A673 (cell line): ENCODE results near the gene RBM45. TPM values are rescaled to one million over a fixed set of nuclear protein-coding genes. Genes with fewer than 3 reads are reported as not detected.
"Not testable (repeated sequence)": the region's sequence is repeated elsewhere in the genome, so short reads cannot be mapped to it uniquely, and the experiment has no call there.

ENCODE experiments used
- BruUV-seq: library from RNA; stranded (reverse); fragments of 400-500 nt; replicated peaks from 2 replicates; lab custom pipeline; 2021; lab: Mats Ljungman, UMichigan
- CTCF ChIA-PET: fragments of 300-600 bp; sonication (Branson Sonifier 250); formaldehyde crosslinking; loops from one replicate; lab custom pipeline; 2022; ENCODE audit warnings: antibody characterized with exemption; lab: Charles Lee
- POLR2A ChIA-PET: fragments of 300-600 bp; sonication (Branson Sonifier 250); formaldehyde crosslinking; loops from one replicate; lab custom pipeline; 2022; ENCODE audit warnings: antibody characterized with exemption; ENCODE audit not compliant: low non-redundant PET; lab: Charles Lee
- DNase-seq: peaks from one replicate; pipeline ENCODE4 v3.0.0-alpha.2; 2015; ENCODE audit warnings: low spot score
- H3K27ac ChIP-seq: fragments of 200-600 bp; sonication (generic); 2 replicates; pipeline ENCODE4 v1.5.1; 2016; ENCODE audit warnings: mixed run types, low read depth, mild to moderate bottlenecking, mixed read lengths, antibody characterized with exemption, low read length; ENCODE audit not compliant: poor library complexity, severe bottlenecking
- H3K27me3 ChIP-seq: fragments of 200-600 bp; sonication (generic); replicated peaks from 2 replicates; pipeline ENCODE4 v1.6.1; 2017; ENCODE audit warnings: mixed run types, low read depth, mild to moderate bottlenecking, mixed read lengths, antibody characterized with exemption, low read length; ENCODE audit not compliant: insufficient read depth, poor library complexity
- H3K36me3 ChIP-seq: fragments of 200-600 bp; sonication (generic); 2 replicates; pipeline ENCODE4 v1.6.1; 2016; ENCODE audit warnings: mixed run types, mild to moderate bottlenecking, mixed read lengths, antibody characterized with exemption, low read length; ENCODE audit not compliant: insufficient read depth, poor library complexity, severe bottlenecking
- H3K4me1 ChIP-seq: fragments of 200-600 bp; sonication (generic); 2 replicates; pipeline ENCODE4 v1.6.1; 2017; ENCODE audit warnings: mixed run types, mild to moderate bottlenecking, mixed read lengths, antibody characterized with exemption, low read length; ENCODE audit not compliant: insufficient read depth, poor library complexity, severe bottlenecking
- H3K4me3 ChIP-seq: fragments of 200-600 bp; sonication (generic); 2 replicates; pipeline ENCODE4 v1.5.1; 2016; ENCODE audit warnings: low read depth, mixed run types, mild to moderate bottlenecking, mixed read lengths, low read length; ENCODE audit not compliant: poor library complexity, severe bottlenecking
- H3K9me3 ChIP-seq: fragments of 200-600 bp; sonication (generic); 2 replicates; pipeline ENCODE4 v1.6.1; 2016; ENCODE audit warnings: mixed run types, low read depth, mild to moderate bottlenecking, mixed read lengths, antibody characterized with exemption, low read length; ENCODE audit not compliant: poor library complexity, severe bottlenecking
- EZH2 ChIP-seq: fragments of 200-600 bp; sonication (generic); IDR thresholded peaks from 2 replicates; pipeline ENCODE4 v1.6.1; 2017; ENCODE audit warnings: borderline replicate concordance, low read depth, mild to moderate bottlenecking, mixed read lengths, antibody characterized with exemption, low read length; ENCODE audit not compliant: poor library complexity, severe bottlenecking
- intact Hi-C: fragments of 100-400 bp; cut with micrococcal nuclease; formaldehyde crosslinking; loops from one replicate; pipeline ENCODE4 v1.10.0; 2022; ENCODE audit not compliant: unreplicated experiment
- total RNA-seq: library from RNA; stranded (reverse); gene quantifications from 2 replicates; pipeline ENCODE4 v1.2.3, GENCODE V29; 2021
- TF ChIP-seq, protein P1 (sequence below): fragments of 300-800, 200-600 bp; sonication (generic); conservative IDR thresholded peaks from 2 replicates; pipeline ENCODE4 v1.5.1; 2017; ENCODE audit warnings: low read depth, mild to moderate bottlenecking, antibody characterized with exemption, low read length, moderate library complexity, mixed read lengths

The RBM45 gene
- total RNA-seq, 1 experiment from 2014 or later = 18.7 TPM

DNA sequence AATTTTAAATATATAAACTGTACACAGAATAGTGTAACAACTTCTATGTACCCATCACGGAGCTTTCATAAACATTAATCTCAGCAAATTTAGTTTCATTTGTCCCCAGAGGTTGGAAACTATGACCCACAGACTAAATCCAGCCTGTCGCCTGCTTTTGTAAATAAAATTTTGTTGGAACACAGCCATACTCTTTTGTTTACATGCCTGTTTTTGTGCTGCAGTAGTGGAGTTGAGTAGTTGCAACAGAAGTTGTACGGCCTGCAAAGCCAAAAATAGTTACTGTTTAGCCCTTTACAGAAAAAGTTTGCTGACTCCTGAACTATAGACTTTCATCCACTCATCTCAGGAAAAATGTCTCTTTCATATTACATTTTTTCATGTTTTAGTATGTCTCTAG lies 39.8 kb downstream of the RBM45 start:
- POLR2A ChIA-PET = no interaction called here
- H3K4me3 ChIP-seq = no peak overlapping the region
- no peak for TF ChIP-seq EZH2
- TF ChIP-seq, protein P1, sequence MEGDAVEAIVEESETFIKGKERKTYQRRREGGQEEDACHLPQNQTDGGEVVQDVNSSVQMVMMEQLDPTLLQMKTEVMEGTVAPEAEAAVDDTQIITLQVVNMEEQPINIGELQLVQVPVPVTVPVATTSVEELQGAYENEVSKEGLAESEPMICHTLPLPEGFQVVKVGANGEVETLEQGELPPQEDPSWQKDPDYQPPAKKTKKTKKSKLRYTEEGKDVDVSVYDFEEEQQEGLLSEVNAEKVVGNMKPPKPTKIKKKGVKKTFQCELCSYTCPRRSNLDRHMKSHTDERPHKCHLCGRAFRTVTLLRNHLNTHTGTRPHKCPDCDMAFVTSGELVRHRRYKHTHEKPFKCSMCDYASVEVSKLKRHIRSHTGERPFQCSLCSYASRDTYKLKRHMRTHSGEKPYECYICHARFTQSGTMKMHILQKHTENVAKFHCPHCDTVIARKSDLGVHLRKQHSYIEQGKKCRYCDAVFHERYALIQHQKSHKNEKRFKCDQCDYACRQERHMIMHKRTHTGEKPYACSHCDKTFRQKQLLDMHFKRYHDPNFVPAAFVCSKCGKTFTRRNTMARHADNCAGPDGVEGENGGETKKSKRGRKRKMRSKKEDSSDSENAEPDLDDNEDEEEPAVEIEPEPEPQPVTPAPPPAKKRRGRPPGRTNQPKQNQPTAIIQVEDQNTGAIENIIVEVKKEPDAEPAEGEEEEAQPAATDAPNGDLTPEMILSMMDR = no peak
- CTCF ChIA-PET = no interaction called here
- no peaks in the 10 kb centered on the region for H3K27me3 ChIP-seq
- no TSS peak for BruUV-seq
- H3K36me3 ChIP-seq = no peaks in the 10 kb centered on the region
- intact Hi-C loops = no loop called here
- H3K4me1 ChIP-seq = no peaks in the 10 kb centered on the region
- DNase-seq = no peak
- H3K27ac ChIP-seq = no peak overlapping the region
- H3K9me3 ChIP-seq = no peaks in the 10 kb centered on the region

DNA sequence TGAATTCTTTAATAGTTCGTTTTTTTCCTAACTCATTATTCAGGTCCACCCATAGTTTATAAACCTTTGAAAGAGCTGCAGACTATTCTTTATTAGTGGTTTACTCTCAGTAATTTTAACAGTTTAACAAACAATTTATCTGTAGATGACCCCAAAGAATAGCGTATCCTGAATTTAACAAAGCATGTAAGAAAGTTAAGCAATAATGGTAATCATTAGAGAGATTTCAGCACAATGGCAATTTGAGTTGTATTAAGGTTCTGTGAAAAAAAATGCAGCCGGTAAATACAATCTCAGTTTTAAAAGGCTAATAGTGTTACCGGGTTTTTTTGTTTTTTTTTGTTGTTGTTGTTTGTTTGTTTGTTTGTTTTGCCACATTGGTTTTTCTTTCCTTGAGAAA lies 40.3 kb downstream of the RBM45 start:
- no peaks in the 10 kb centered on the region for H3K9me3 ChIP-seq
- no peak for DNase-seq
- no peaks in the 10 kb centered on the region for H3K36me3 ChIP-seq
- POLR2A ChIA-PET = no interaction called here
- TF ChIP-seq EZH2 = no peak
- TF ChIP-seq, protein P1 = no peak
- H3K4me3 ChIP-seq = no peak overlapping the region
- no peak overlapping the region for H3K27ac ChIP-seq
- CTCF ChIA-PET = no interaction called here
- no peaks in the 10 kb centered on the region for H3K27me3 ChIP-seq
- H3K4me1 ChIP-seq = no peaks in the 10 kb centered on the region
- BruUV-seq = no TSS peak
- intact Hi-C loops = no loop called here

GRCh38 chr2:178152977-178153376 lies 40.7 kb downstream of the RBM45 start:
- CTCF ChIA-PET = no interaction called here

DNA sequence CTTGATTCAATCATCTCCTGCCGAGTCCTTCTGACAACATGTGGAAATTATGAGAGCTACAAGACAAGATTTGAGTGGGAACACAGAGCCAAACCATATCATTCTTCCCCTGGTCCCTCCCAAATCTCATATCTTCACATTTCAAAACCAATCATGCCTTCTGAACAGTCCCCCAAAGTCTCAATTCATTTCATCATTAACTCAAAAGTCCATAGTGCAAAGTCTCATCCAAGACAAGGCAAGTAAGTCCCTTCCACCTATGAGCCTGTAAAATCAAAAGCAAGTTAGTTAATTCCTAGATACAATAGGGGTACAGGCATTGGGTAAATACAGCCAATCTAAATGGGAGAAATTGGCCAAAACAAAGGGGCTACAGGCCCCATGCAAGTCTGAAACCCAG lies 41.6 kb downstream of the RBM45 start:
- H3K27me3 ChIP-seq, DNase-seq, H3K27ac ChIP-seq, POLR2A ChIA-PET, CTCF ChIA-PET, intact Hi-C loops, H3K36me3 ChIP-seq, H3K9me3 ChIP-seq, H3K4me1 ChIP-seq, H3K4me3 ChIP-seq, BruUV-seq: not testable (repeated sequence)

More at GRCh38 chr2:178152977-178153376, 40.7 kb downstream of the RBM45 start:
- intact Hi-C loops = no loop called here
- Histone ChIP-seq H3K4me1 (no peaks in the 10 kb centered on the region), H3K36me3 (no peaks in the 10 kb centered on the region), H3K27me3 (no peaks in the 10 kb centered on the region), H3K9me3 (no peaks in the 10 kb centered on the region), H3K27ac (no peak overlapping the region), H3K4me3 (no peak overlapping the region)
- DNase-seq = no peak
- TF ChIP-seq, protein P1 = no peak
- TF ChIP-seq EZH2 = no peak
- no TSS peak for BruUV-seq
- POLR2A ChIA-PET = no interaction called here
